Ishikawa (cell line): ENCODE results near the gene PRKN.

Source experiments
- CEBPB ChIP-seq: IDR thresholded peaks from 2 replicates; pipeline ENCODE4 v1.6.1; 2012
- FOXM1 ChIP-seq: IDR thresholded peaks from 2 replicates; pipeline ENCODE4 v1.6.1; 2012; ENCODE audit warnings: low read depth, borderline replicate concordance
- TF ChIP-seq, protein P1 (sequence below): IDR thresholded peaks from 2 replicates; pipeline ENCODE4 v1.6.1; 2012

DNA sequence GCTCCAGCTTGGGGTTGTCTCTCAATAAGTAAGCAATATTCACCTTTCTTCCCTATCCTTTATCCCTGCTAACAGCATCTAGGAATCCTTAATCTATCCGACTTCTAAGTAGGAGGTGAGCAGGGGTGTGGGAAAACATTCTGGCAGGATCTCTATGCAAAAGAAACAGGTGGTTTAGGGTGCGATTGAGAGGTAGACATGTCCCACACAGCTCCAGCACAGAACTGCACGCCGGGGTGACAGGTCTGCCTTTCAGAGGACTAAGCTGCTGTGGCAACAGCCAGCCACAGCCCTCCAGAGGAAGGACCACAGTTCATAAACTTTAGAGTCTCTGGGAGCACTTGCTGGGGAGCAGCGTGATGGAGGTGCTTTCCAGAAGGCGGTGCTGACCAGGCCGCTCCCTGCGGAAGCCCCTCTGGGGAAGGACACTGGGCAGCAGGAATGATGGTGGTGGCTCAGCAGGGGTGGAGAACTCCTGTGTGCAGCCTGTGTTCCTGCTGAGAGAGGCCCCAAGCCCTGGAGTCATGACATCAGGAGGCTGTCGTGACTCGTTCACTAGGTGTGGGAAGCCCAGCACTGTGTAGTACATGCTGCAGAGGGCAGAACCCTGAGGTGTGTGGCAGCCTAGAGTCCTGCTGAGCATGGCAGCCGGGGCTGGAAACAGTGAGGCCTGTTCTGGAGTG is 509.6 kb downstream of the PRKN start:
- TF ChIP-seq CEBPB (no peak), FOXM1 (no peak)
- TF ChIP-seq, protein P1, sequence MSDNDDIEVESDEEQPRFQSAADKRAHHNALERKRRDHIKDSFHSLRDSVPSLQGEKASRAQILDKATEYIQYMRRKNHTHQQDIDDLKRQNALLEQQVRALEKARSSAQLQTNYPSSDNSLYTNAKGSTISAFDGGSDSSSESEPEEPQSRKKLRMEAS, result no peak
